ENCODE measurements around the gene MAPK8IP2.

DNA sequence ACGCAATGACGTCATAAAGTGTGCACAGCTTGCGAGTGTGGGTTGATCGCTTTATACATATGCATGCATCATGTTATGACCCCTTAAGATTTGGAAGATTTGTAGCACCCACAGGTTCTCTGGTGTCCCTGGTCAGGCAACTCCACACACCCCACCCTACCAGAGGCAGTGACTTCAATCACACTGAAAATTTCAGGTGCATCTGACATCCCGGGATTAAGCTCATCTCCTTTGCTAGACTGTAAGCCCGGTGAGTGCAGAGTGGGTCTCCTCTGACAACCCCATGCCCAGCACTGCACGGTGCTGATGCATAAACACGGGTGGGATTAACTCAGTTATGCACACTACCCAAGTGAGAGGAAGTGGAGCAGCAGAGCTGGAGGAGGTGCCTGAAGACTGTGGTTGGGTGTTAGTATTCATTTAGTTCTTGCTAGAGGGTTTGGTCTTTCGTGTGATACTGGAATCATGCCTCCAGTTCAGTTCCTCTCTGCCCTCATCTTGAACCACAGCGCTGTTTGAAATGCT, 20.8 kb downstream of the MAPK8IP2 start:
- TF ChIP-seq, protein P1, sequence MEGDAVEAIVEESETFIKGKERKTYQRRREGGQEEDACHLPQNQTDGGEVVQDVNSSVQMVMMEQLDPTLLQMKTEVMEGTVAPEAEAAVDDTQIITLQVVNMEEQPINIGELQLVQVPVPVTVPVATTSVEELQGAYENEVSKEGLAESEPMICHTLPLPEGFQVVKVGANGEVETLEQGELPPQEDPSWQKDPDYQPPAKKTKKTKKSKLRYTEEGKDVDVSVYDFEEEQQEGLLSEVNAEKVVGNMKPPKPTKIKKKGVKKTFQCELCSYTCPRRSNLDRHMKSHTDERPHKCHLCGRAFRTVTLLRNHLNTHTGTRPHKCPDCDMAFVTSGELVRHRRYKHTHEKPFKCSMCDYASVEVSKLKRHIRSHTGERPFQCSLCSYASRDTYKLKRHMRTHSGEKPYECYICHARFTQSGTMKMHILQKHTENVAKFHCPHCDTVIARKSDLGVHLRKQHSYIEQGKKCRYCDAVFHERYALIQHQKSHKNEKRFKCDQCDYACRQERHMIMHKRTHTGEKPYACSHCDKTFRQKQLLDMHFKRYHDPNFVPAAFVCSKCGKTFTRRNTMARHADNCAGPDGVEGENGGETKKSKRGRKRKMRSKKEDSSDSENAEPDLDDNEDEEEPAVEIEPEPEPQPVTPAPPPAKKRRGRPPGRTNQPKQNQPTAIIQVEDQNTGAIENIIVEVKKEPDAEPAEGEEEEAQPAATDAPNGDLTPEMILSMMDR (conservative IDR thresholded peaks at IDR 0.05; ENCODE audit: low read depth, low read length), result no peak
- no peak for TF ChIP-seq SMC3 (IDR thresholded peaks at IDR 0.05; ENCODE audit: low read depth, low read length)
- no peak for TF ChIP-seq BHLHE40 (IDR thresholded peaks at IDR 0.05; ENCODE audit: low read depth, low read length)
- TF ChIP-seq POLR2A (IDR thresholded peaks at IDR 0.05; ENCODE audit: low read depth, low read length), result no peak
- no peak for TF ChIP-seq RFX5 (IDR thresholded peaks at IDR 0.05; ENCODE audit: low read depth, low read length)
- no peak for TF ChIP-seq CHD1 (IDR thresholded peaks at IDR 0.05; ENCODE audit: low read depth, low read length)
- TF ChIP-seq FOS (IDR thresholded peaks at IDR 0.05; ENCODE audit: low read depth, low read length), result no peak
- TF ChIP-seq, protein P2, sequence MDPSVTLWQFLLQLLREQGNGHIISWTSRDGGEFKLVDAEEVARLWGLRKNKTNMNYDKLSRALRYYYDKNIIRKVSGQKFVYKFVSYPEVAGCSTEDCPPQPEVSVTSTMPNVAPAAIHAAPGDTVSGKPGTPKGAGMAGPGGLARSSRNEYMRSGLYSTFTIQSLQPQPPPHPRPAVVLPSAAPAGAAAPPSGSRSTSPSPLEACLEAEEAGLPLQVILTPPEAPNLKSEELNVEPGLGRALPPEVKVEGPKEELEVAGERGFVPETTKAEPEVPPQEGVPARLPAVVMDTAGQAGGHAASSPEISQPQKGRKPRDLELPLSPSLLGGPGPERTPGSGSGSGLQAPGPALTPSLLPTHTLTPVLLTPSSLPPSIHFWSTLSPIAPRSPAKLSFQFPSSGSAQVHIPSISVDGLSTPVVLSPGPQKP (IDR thresholded peaks at IDR 0.05; ENCODE audit: borderline replicate concordance, low read depth, low read length), result no peak
- TF ChIP-seq, protein P3, sequence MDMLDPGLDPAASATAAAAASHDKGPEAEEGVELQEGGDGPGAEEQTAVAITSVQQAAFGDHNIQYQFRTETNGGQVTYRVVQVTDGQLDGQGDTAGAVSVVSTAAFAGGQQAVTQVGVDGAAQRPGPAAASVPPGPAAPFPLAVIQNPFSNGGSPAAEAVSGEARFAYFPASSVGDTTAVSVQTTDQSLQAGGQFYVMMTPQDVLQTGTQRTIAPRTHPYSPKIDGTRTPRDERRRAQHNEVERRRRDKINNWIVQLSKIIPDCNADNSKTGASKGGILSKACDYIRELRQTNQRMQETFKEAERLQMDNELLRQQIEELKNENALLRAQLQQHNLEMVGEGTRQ (IDR thresholded peaks at IDR 0.05; ENCODE audit: low read depth, low read length), result no peak
- TF ChIP-seq RCOR1 (IDR thresholded peaks at IDR 0.05; ENCODE audit: insufficient replicate concordance, low read length), result no peak
- TF ChIP-seq MAZ (IDR thresholded peaks at IDR 0.05; ENCODE audit: borderline replicate concordance, low read depth, low read length), result no peak
- TF ChIP-seq RAD21 (IDR thresholded peaks at IDR 0.05; ENCODE audit: low read length), result no peak
